Right forelimb (tissue), 1 donor: ENCODE data around the gene LCE1E.

Experiments used
- DNase-seq: peaks from one replicate; pipeline ENCODE4 v3.0.0-alpha.2; 2018

The LCE1E gene

DNA sequence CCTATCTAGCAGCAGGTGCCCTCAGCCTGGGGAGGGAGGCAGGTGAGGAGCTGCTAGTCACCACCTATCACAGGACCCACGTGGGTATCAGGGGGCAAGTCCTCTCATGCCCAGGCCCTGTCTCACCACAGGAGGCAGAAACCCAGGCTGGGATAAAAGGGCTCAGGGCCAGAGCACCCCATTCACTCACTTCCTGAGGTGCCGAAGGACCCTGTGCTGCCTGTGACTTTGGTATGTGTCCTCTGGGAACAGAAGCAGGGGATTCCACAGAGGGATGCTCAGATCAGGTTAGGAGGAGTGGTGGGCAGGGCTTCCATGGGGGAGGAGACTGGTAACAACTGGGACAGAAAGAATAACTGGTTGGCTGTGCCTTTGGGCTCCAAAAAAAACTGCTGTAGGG, at the start of gene LCE1E:
Gene LCE1E (plus strand): TSS at position 181 of the 400 bp plus-strand sequence. CDS start 1,043 bp downstream, outside the sequence.
- no peak for DNase-seq

DNA sequence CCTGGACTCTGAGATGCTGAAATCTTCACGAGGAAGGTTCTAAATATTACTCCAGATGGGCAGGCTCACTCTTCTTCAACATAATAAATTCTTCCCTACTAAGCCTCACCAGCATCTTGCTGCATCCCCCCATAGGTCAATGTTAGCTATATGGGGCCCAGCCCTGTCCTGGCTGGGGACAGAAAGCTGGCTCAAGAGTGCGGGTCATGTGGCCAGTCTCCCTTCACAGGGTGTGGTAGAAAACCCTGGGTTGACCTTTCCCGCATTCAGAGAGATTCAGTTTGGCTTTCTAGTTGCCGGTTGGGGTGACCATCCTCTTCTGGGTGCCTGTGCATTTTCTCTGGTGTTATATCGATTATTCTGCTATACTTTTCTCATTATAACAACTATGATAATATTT, 48.1 kb upstream of the LCE1E start:
- no peak for DNase-seq

DNA sequence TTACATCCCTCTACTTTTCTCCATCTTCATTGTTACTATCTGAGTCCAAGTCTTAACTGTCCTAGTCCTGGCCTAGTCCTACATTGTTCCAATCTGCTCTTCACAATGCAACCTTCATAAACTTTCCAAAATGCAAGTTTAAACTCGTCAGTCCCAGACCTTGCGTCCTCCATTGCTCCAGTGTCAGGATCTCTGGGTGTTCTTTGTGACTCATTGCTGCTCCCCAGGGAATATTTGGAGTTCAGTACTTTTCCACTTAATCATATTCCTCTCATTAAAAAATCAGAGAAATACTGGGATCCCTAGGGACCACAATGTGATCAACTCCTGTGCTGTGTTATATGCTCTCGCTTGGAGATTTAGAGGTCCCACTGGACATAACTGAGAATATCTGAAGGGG, 46.2 kb upstream of the LCE1E start:
- no peak for DNase-seq

GRCh38 chr1:152741656-152742055, 44.4 kb upstream of the LCE1E start:
- DNase-seq: no peak

GRCh38 chr1:152743371-152744145, 42.5 kb upstream of the LCE1E start:
- DNase-seq: no peak

GRCh38 chr1:152745289-152745704, 40.8 kb upstream of the LCE1E start:
- DNase-seq: no peak

- DNase-seq: no peak
Observed at GRCh38 chr1:152745765-152746444, 40.2 kb upstream of the LCE1E start.

DNA sequence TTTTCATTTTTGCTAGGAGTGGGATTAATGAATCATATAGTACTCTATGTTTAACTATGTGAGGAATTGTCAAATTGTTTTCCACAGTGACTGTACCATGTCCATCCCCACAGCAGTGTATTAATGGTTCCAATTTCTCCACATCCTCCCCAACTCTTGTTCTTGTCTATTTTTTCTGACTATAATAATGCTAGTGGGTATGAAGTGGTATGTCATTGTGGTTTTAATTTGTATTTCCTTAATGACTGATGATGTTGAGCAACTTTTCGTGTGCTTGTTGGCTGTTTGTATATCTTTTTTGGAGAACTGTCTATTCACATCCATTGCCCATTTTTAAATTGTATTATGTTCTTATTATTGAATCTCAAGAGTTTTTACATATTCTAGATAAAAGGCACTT, 38.2 kb upstream of the LCE1E start:
- no peak for DNase-seq

DNA sequence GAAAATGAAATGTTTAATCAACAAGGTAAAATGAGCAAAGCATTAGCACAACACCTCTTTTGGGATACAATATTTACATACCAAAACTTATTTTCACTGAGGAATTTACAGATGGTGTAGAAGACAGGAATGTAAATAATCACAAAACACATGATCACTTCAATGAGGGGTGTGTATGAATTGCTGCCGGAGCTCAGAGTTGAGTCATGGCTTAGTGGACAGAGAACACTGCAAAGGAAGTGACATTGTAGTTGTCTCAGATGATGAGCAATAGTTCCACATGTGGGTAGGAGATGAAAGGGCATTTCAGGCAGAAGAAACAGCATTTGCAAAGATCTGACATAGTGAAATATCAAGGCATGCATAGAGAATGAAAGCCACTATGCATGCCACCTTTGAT, 33.8 kb upstream of the LCE1E start:
- DNase-seq: no peak

DNA sequence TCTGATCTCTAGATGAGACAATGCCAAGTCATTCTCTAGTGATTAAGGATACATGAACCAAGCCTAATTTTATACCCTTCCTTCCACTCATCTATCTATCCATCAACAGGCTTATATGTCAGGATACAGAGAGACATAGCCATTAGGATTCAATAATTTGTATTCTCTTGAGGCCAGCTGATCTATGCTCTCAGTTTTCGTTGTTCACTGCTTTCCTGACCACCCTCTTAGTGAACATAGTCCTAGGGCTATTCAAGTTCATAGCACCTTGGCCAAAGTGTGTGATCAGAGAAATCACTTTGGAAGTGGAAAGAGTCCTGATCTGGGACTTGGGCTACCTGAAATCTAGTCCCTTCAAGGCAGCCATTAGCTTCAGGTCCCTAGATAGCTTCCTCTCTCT, 32.5 kb upstream of the LCE1E start:
- no peak for DNase-seq

DNA sequence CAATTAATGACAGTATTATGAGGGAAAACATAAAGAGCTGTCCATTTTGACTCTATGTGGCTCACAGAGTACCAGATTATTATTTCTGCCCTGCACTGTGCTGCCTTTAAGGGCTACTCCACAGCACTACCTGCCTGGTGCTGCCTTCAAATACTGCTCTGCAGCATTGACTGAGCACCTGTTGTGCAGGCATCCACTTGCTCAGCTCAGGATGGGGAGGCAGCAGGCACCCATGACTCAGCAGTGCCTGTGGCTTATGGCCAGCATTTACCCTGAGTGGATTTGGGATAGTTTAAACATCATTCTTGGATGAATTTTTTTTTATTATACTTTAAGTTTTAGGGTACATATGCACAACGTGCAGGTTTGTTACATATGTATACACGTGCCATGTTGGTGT, 29.2 kb upstream of the LCE1E start:
- DNase-seq: no peak

DNA sequence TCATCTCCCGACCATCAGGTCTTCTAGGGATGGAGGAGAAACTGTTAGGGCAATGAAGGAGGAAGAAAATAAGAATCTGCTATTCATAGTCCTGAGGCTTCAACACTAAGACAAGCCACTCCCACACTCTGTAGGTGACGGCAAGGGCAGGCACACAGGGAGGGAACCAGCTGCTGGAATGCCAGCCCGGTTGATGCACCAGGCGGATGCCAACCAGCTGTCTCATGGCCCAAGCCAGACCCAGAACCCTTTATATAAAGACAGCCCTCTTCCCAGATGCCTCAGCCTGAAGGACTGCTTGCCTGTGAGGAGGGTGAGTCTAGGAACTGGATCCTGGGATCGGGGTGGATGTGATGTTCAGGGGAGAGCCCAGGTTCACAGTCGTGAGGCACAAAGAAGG, 28.3 kb upstream of the LCE1E start, which contains the start of gene KPRP:
Gene KPRP (plus strand): TSS at position 279 of the 400 bp plus-strand sequence. CDS start 1,564 bp downstream, outside the sequence.
- no peak for DNase-seq

- no peak for DNase-seq
Observed at GRCh38 chr1:152758636-152759035, 27.4 kb upstream of the LCE1E start.

- DNase-seq: no peak
Observed at GRCh38 chr1:152759453-152760173, 26.4 kb upstream of the LCE1E start.

DNA sequence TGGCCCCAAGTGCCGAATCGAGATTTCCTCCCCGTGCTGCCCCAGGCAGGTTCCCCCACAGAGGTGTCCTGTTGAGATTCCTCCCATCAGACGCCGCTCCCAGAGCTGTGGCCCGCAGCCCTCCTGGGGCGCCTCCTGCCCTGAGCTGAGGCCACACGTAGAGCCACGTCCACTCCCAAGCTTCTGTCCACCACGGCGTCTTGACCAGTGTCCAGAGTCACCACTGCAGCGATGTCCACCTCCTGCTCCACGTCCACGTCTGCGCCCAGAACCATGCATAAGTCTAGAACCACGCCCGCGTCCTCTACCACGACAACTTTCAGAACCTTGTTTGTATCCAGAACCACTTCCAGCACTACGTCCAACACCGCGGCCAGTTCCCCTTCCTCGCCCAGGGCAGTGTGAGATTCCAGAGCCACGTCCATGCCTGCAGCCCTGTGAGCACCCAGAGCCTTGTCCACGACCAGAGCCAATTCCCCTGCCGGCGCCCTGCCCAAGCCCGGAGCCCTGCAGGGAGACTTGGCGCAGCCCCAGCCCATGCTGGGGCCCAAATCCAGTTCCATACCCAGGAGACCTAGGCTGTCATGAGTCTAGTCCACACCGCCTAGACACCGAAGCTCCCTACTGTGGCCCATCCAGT, 25.4 kb upstream of the LCE1E start:
- no peak for DNase-seq

- DNase-seq: no peak
Observed at GRCh38 chr1:152761609-152762213, 24.3 kb upstream of the LCE1E start.

GRCh38 chr1:152768847-152769533, 17.1 kb upstream of the LCE1E start:
- no peak for DNase-seq

DNA sequence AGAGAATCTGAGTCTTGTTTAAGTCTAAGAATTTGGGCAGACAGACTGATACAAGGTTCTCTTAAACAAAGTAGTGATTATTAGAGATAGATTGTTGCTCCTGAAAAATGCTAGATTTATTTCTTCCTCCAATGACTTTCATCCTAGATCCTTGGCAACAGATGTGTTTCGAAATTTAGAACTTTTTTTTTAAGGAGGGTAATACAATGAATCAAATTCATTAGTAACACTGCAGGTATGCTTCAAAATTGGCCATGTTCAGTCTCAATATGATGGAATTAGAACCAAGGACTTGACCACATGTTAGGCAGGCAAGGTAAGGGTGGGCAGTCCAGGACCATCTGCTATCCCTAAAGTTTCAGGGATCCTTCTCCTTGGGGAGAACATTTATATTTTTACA, 15.6 kb upstream of the LCE1E start:
- DNase-seq: no peak

- no peak for DNase-seq
Observed at GRCh38 chr1:152774875-152775274, 11.2 kb upstream of the LCE1E start, which contains the start of gene LCE1F. Gene LCE1F, plus strand, starts transcription at chr1:152775140. Its CDS starts 1,232 bp downstream, at chr1:152776372.

DNA sequence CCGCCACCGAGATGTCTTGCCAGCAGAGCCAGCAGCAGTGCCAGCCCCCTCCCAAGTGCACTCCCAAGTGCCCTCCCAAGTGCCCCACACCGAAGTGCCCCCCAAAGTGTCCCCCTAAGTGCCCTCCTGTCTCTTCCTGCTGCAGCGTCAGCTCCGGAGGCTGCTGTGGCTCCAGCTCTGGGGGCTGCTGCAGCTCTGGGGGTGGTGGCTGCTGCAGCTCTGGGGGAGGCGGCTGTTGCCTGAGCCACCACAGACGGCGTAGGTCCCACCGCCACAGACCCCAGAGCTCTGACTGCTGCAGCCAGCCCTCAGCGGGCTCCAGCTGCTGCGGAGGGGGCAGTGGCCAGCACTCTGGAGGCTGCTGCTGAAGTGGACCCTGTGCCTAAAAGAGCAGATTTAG, 9.7 kb upstream of the LCE1E start:
- no peak for DNase-seq

DNA sequence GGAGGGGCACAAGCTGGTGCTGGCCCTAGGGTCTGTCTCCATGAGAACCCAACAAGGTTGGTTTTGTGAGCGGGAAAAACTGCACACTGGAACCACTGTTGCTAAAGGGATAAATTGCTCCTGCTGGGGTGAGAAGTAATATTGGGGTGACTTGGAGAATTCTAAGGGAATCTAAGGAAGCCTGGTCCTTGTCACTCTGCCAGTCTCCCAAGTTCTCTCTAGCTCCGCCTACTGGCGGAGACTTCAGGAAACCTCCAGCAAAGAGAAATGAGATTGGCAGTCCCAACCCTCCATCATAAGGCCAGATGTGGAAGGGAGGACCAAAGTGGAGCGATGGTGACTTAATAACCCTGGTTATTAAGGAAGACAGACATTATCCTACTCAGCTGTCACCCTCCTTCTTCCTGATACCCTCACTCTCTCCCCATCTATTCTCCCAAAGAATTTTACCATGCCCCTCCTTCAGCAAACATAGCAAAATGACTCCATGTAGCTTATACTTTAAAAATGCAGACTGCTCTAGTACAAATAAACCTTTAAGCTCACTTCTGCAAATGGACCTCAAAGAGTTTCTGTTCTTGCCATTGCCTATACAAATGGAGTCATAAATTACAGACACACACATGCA, 8.4 kb upstream of the LCE1E start:
- no peak for DNase-seq
